Activated CD4-positive, alpha-beta T cell treated with anti-CD3 and anti-CD28 coated beads for 24 hours (primary cell): ENCODE data around the gene HNRNPH1.
"Not testable (repeated sequence)": the region's sequence is repeated elsewhere in the genome, so short reads cannot be mapped to it uniquely, and the experiment has no call there.

Experiments used
- DNase-seq, 2 donors: peaks; one replicate each; pipeline ENCODE4 v3.0.0-alpha.2; 2020; ENCODE audit warnings: low read depth in 2 of 2

The HNRNPH1 gene, protein sequence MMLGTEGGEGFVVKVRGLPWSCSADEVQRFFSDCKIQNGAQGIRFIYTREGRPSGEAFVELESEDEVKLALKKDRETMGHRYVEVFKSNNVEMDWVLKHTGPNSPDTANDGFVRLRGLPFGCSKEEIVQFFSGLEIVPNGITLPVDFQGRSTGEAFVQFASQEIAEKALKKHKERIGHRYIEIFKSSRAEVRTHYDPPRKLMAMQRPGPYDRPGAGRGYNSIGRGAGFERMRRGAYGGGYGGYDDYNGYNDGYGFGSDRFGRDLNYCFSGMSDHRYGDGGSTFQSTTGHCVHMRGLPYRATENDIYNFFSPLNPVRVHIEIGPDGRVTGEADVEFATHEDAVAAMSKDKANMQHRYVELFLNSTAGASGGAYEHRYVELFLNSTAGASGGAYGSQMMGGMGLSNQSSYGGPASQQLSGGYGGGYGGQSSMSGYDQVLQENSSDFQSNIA

DNA sequence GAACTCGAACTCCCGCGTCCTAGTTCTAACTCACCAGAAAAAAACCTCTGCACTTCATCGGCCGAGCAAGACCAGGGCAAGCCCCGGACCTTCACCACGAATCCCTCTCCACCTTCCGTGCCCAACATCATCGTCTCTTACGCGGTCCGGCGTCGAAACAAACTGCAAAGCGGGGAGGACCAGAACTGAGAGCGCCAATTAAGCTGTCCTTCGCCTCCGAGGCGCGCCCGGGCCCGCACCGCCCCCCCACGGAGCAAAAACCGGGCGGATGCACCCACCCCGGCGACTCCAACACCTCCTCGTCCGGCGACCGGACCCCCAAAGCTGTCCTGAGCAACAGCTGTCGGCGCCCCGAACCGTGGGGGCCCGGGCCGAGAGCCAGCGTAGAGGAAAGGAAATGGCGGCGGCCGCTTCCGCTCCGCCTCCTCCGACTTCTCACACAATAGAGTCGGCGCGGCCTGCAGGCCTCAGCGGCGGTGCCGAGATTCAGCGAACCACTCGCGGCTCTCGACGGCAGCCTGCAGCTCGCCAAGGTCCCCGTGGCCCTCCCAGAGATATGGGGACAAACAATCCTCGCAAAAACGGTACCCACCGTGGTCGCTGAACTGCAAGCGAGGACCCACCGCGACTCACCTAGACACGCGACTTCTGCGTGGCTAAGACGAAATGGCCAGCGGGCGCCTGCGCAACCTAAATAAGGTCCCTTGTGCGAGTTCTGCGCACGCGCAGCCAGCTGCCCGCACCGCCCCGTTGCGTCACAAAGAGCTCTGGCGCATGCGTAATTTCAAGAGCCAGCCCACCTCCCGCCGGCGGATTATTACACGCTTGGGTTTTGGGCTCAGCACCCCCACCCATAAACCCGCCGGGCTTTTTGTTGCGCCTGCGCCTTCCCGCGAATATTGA lies at the start of gene HNRNPH1:
Gene HNRNPH1, minus strand, starts transcription at position 669 of the 903 bp plus-strand sequence. Its CDS starts 538 bp downstream, at position 131.
- peak; percentile 94 to 96 for DNase-seq

- no peak for DNase-seq
These were observed 44.9 kb upstream of the HNRNPH1 start for GRCh38 chr5:179668391-179668790.

DNA sequence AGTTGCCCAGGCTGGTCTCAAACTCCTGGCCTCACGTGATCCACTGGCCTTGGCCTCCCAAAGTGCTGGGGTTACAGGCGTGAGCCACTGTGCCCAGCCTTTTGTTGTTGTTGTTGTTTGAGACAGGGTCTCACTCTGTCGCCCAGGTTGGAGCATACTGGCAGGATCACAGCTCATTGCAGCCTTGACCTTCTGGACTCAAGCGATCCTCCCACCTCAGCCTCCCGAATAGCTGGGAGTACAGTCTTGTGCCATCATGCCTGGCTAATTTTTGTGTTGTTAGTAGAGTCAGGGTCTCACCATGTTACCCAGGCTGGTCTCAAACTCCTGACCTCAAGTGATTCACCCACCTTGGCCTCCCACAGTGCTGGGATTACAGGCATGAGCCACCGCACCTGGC lies 38.2 kb upstream of the HNRNPH1 start:
- not testable (repeated sequence) for DNase-seq

GRCh38 chr5:179658179-179658856 lies 34.8 kb upstream of the HNRNPH1 start:
- DNase-seq, result not testable (repeated sequence)

DNA sequence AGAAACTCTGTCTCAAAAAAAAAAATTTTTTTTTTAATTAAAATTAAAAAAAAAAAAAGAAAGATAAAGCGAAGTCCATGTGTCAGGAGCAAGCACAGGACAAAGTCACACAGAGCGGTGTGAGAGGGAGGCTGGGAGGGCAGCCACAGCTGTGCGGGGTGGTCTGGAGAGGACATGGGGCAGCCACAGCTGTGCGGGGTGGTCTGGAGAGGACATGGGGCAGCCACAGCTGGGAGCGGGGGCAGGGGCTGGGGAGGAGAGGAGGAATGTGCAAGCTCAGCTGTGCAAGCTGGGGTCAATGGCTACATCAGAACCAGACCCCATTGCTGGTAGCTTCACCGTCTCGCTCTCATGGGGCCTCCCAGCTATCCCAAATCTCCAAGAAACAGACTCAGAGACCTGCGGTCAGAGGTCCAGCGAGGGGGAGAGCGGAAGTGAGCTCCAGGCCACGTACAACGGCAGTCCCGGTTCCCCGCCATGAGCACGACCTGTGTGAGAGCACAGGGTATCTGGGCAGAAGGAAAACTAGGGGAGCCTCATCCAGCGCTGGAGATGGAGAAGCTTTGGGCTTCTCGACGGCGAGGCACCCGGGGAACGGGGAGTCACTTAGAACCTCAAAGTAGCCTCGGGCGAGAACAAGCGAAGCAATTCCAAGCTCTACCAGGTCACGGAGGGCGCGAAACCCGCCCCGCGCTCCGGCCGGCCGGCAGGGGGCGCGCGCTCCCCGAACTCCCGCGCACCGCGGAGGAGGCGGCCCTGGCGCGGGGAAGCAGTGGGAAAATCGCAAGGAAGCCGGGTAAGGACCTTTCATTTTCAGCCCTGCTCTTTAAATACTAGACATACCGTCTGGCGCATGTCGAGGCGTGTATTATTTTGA lies 34.1 kb upstream of the HNRNPH1 start:
- not testable (repeated sequence) for DNase-seq

- DNase-seq, result not testable (repeated sequence)
These were observed 29.7 kb upstream of the HNRNPH1 start for GRCh38 chr5:179653135-179653534.

DNA sequence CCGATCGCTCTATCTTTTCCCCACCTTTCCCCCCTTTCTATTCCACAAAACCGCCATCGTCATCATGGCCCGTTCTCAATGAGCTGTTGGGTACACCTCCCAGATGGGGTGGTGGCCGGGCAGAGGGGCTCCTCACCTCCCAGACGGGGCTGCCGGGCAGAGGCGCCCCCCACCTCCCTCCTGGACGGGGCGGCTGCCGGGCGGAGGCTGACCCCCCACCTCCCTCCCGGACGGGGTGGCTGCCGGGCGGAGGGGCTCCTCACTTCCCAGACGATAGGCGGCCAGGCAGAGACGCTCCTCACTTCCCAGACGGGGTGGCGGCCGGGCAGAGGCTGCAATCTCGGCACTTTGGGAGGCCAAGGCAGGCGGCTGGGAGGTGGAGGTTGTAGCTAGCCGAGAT lies 26.8 kb upstream of the HNRNPH1 start:
- not testable (repeated sequence) for DNase-seq

GRCh38 chr5:179649166-179649703 lies 25.8 kb upstream of the HNRNPH1 start:
- not testable (repeated sequence) for DNase-seq

DNA sequence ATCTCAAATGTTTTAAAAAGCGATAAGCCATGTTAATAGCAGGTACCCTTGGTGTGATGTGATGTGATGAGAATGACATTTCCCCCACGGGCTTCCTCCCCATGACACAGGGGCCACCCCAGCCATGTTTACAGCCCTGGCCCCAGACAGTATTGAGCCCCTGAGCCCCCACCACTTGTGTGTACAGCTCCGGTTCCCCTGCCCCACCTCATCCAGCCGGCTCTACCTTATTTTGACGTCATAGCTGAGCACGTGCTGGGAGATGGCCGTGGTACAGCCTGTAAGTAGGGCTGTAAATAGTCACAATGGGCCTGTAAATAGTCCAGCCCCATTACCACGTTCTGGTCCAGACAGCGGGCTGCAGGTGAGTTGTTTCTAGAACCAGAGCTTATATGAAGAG lies 24.9 kb upstream of the HNRNPH1 start:
- DNase-seq, result no peak

DNA sequence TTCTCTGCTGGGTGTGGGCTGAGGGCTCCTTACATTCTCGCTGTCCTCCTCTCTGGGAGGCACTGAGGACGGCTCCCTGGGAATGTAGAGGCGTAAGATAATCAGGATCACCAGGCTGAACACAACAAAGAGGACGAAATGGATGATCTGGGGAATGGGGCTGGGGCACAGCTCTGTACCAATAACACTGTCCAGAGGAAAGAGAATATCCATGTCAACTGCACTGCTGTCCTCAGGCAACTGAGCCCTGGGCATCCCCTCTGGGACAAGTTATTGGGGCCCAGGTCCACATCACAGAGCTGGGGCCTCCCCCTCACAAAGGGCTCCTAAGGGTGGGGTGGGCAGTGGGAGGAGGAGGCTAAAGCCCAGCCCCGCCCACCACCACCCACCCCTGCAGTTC lies 21.3 kb upstream of the HNRNPH1 start:
- not testable (repeated sequence) for DNase-seq

- DNase-seq, result not testable (repeated sequence)
These were observed 19.9 kb upstream of the HNRNPH1 start for GRCh38 chr5:179643141-179643920.

DNA sequence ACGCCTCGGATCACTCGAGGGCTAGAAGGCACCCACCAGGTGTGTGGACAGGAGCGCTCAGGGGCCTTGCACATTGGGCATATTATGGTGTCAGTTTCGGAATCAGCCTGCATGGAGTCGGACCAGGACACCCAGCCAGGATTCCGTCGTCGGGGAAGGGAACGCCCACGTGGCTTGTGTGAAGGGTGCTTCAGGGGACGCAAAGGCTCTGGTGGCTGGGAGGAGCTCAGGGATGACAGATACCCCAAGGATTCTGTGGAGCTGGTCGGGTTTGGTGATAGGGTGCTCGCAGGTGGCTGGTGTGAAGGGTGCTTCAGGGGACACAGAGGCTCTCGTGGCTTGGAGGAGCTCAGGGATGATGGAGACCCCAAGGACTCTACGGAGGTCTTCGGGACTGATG lies 19.2 kb upstream of the HNRNPH1 start:
- not testable (repeated sequence) for DNase-seq

DNA sequence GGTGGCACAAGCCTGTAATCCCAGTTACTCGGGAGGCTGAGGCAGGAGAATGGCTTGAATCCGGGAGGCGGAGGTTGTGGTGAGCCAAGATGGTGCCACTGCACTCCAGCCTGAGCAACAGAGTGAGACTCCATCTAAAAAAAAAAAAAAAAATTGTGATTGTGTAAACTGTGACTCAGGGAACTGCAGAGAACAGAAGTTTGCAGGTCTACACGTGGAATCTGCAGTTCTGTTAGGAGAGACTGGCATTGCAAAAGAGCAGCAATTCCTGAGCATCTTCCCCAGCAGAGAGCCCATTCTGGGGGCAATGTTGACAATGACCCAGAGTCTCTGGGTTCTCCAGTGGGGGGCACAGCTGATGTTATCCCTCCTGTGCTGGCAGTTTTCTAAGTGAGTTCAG lies 18.3 kb upstream of the HNRNPH1 start:
- DNase-seq, result not testable (repeated sequence)

DNA sequence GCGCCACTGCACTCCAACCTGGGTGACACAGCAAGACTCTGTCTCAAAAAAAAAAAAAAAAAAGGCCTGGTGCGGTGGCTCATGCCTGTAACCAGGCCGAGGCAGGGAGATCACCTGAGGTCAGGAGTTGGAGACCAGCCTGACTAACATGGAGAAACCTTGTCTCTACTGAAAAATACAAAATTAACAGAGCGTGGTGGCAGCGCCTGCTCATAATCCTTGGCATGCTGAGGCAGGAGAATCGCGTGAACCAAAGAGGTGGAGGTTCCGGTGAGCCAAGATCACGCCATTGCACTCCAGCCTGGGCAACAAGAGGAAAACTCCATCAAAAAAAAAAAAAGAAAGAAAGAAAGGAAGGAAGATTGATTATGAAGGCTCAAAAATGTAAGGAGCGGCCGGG lies 15.8 kb upstream of the HNRNPH1 start:
- DNase-seq, result not testable (repeated sequence)

- not testable (repeated sequence) for DNase-seq
These were observed 11.1 kb upstream of the HNRNPH1 start for GRCh38 chr5:179634370-179635172.

DNA sequence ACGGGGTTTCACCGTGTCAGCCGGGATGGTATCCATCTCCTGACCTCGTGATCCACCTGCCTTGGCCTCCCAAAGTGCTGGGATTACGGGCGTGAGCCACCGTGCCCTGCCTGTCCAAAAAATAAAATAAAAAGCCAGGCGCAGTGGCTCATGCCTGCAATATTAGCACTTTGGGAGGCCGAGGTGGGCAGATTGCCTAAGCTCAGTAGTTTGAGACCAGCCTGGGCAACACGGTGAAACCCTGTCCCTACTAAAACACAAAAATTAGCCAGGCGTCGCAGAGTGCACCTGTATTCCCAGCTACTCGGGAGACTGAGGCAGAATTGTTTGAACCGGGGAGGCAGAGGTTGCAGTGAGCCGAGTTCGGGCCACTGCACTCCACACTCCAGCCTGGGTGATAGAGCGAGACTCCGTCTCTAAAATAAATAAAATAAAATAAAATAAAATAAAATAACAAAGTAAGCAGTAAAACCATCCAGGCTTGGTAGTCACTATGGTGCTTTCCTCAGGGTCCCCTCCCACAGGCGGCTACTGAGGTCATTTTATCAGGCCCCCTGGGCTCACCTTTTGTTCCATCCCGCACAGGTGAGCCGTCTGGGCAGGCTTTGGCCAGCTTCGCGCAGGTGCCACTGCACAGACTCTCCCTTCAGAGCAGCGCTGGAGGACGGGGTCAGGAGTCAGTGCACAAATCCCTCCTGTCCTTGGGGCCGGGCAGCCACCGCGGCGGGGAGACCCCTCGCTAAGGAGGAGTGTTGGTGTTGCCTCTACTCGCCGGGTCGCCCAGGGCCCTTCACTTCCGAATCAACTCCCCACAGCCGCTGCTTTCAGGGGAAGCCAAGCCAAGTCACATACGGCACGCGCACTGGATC lies 10.3 kb upstream of the HNRNPH1 start:
- not testable (repeated sequence) for DNase-seq

GRCh38 chr5:179624841-179625271 lies 1.4 kb upstream of the HNRNPH1 start:
- DNase-seq, result no peak
